ELR (cell line): ENCODE measurements around the gene RAB3B.

Experiments
- DNase-seq: peaks from one replicate; pipeline ENCODE4 v3.0.0-alpha.2; 2015; ENCODE audit warnings: low read depth

Gene RAB3B

DNA sequence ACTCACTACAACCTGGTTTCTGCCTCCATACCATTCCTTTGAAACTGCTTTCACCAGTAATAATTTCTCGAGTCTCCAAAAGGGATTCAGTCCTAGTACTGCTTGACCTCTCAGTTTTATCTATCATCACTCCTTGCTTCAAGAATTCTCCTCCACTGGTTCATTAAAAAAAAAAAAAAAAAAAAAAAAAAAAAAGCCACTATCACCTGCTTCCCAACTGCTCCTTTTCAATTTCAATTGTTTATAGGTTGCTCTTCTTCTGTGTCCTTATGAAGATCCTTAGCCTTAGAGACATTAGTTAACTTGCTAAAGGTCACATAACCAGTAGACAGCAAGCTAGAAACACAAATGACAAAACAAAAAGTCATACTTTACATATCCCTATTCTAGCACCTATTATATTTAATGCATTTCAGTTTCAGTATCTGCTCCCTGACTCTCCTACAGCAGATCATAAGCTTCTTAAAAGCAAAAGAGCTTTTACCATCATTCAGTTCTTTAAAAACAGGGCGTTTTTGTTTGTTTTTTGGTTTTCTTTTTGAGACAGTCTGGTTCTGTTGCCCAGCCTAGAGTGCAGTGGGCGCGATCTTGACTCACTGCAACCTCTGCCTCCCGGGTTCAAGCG, 119.0 kb downstream of the RAB3B start:
- no peak for DNase-seq

DNA sequence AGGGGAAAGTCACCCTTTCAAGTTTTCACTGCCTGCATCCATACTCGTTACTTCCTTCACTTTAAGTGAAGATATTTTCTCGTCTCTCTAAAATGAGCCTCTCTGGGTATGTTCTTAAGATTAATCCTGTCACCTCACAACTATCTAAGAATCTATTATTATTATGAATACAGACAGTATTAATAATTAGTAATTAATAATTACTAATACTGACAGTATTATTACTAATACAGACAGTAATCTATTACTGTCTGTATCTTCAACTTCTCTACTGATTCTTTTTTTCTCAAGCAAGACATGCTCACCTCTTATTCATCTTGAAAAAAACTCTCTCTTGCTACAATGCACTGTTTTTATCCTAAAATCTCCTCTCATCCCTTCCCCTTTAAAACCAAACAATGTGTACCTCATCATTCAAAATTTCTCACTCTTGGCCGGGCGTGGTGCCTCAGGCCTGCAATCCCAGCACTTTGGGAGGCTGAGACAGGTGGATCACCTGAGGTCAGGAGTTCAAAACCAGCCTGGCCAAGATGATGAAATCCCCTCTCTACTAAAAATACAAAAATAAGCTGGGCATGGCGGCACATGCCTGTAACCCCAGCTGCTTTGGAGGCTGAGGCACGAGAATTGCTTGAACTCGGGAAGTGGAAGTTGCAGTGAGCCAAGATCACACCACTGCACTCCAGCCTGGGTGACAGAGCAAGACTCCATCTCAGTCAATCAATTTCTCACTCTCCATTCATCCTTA, 119.7 kb downstream of the RAB3B start:
- no peak for DNase-seq

DNA sequence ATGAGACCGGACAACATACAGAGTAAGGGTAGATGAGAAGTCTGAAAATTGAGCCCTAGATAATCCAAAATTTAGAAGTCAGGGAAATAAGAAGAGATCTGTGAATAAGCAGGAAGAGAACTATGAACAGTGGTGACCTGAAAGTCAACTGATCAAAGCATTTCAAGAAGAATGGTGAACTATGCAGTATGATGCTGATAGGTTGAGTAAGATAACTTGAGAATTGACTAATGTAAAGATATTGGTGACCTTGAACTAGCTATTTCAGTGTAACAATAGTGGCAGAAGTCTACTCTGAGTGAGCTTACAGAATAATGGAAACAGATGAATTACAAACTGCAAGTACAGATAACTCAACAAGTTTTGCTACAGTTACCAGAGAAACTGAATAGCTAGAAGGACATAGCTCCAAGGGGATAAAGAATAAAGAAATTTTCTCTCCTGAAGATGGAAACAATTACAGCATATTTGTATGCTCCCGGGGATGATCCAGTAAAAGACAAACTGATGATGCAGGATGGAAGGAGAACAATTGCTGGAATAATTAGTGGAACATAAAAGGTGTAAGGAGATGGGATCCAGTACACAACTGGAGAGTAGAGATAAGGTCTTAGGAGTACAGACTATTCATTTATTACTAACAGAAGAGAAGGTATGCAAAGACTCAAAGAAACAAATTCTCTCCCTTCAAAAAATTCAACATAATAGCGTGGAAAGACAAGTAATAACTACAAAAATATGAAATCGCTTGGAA, 122.8 kb downstream of the RAB3B start:
- no peak for DNase-seq

DNA sequence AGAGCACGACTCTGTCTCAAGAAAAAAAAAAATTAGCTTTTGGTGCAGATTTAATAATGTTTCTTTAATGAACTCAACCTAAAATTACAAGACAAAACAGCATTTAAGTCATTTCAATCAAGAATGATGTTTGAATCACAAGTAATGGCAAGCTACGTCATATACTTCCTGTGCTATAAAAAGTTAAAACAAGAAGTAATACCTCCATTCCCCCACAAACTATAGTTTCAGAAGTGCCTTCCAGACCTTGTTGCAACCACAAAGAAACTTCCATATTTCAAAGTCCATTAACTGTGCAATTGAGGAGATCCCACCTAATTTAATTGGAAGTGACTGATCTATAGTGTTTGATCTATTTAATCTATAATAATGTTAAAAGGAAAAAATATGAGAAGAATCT, 127.1 kb downstream of the RAB3B start:
- no peak for DNase-seq

DNA sequence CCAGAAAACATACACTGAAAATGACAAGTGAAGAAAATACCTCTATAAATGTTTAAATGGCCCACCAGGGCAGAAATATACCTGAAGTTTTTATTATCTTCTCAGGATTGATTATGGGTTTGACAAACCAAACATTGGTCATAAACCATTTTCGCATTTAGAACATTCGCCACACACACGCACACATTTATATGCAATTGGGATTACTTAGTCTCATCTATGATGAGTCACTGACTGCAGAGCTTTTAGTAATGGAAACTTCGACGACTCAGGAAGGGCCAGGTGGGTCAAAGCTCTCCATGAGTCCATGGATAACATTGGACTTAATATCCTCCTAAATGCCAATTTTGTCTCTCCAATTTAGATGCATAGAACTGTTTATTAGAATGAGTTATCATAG, 128.8 kb downstream of the RAB3B start:
- peak; percentile 34 for DNase-seq

DNA sequence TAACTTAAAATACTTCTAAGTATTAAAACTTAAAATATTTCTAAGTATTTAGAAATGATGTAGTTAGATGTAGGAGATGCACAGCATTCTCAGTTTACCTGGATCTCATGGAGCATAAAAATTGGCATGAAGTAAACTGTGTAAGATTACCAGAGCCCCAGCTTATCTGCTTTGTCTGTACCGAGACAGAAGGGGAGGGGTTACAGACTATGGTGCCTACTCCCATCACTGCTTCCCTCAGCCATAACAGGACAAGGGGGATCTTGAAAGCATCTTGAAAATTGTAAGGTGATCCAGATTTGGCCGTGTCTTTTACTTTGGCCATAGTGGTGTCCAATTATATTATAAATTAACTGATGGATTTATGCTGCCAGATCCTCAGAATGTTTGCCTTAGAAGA, 130.8 kb downstream of the RAB3B start:
- no peak for DNase-seq

DNA sequence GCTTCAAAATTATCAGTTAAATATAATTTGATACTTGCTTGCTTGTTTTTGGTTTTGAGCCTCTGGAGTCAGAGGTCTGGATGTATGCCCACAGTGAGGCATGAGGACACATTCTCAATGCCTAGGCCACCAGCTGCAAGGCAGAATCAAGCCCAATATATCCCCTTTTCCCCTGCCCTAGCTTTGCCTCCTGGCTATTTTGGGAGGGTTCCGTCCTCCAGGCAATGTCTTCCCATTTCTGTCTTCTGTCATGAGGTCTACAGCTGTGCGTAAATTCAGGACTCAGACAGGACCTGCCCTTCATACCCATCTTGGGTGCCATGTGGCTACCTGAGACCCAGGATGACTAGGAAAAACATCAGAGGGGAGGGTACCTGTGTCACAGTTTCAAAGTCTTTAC, 131.2 kb downstream of the RAB3B start:
- no peak for DNase-seq

DNA sequence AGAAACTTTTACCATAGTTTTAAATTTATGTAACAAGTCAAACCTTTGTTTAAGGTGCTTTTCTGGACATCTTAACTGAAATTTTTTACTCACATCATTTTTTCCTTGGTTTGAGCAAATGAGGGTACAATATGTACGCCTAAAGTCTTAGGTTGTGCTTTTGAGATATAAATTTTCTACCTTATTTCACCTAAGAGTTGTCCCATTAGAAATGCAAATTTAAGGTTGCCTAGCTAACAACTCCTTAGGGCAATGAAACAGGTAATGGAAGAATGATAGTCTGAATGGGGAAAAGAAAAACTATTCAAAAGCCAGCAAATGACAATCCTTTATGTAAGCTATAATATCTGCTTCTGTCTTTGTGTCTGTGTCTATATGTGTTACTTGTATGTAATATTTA, 131.6 kb downstream of the RAB3B start:
- DNase-seq: no peak
